Measurements from ENCODE around the gene ACSF2.
"Not testable (repeated sequence)": the region's sequence is repeated elsewhere in the genome, so short reads cannot be mapped to it uniquely, and the experiment has no call there.

The ACSF2 gene, protein sequence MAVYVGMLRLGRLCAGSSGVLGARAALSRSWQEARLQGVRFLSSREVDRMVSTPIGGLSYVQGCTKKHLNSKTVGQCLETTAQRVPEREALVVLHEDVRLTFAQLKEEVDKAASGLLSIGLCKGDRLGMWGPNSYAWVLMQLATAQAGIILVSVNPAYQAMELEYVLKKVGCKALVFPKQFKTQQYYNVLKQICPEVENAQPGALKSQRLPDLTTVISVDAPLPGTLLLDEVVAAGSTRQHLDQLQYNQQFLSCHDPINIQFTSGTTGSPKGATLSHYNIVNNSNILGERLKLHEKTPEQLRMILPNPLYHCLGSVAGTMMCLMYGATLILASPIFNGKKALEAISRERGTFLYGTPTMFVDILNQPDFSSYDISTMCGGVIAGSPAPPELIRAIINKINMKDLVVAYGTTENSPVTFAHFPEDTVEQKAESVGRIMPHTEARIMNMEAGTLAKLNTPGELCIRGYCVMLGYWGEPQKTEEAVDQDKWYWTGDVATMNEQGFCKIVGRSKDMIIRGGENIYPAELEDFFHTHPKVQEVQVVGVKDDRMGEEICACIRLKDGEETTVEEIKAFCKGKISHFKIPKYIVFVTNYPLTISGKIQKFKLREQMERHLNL

DNA sequence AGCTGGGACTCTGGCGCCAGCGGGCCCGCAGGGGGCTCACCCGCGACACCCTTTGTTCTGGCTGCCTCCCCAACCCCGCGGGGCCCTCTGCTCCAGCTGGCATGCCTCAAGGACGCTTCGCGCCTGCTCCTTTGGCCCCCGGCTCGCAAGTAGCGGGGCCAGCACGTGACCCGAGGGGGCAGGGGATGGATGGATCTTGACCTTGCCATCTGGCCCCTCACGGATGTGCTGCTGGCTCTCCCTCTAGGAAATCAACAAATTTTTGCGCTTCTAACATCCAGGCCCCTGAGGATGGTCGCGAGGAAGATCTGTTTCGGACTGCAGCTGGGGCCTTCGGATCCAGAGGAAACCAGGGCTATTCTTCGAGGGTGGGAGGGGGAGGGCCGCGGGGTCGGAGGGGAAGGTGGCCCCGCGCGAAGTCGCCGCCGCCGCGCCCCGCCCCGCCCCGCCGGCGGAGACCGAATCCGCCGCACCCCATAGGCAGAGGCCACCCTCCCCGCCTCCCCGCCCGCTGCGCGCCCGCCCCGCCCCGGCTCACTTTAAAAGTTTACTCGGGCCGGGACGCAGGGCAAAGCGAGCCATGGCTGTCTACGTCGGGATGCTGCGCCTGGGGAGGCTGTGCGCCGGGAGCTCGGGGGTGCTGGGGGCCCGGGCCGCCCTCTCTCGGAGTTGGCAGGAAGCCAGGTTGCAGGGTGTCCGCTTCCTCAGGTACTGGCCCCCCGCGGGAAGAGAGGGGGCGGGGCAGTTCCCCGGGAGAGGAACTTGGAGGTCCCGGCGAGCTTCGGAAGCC is at the start of gene ACSF2:
ACSF2 (plus strand) TSS at position 537 of the 790 bp plus-strand sequence; CDS start at position 581, 44 bp downstream.
- peak; percentile 97 for DNase-seq (ENCODE audit: low spot score)

DNA sequence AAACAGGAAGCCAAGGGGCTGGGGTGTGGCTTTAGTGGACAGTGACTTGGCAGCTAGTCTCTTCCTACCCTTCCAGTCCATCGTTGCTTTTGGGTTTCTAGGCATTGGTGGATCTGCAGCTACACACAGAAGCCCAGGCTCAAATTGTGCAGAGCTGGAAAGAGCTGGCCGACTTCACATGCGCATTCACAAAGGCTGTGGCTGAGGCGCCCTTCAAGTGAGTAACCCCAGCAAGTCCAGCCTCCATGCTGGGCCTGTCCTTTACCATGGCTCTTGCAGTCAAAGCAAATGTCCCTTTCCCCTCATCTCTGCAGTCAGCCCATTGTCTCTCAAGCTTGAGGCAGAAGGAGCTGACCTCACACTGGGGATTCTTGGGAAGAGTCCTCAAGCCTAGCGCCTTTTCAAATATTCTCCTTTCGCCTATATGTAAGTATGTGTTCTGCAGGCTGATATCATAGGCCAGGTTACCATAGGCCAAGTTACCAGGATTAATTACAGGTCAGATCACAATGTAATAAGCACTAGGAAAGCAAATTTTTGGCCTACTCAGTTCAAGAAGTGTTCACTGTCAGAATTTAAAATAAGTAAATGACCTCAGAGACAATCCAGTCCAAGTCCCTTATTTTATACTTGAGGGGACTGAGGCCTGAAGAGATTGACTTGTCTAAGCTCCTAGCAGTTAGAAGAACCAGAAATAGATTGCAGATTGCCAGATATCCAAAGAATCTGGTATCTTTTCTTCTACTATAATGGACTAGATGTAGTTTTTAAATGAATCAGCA is 46.5 kb upstream of the ACSF2 start:
- DNase-seq (ENCODE audit: low spot score) = no peak

DNA sequence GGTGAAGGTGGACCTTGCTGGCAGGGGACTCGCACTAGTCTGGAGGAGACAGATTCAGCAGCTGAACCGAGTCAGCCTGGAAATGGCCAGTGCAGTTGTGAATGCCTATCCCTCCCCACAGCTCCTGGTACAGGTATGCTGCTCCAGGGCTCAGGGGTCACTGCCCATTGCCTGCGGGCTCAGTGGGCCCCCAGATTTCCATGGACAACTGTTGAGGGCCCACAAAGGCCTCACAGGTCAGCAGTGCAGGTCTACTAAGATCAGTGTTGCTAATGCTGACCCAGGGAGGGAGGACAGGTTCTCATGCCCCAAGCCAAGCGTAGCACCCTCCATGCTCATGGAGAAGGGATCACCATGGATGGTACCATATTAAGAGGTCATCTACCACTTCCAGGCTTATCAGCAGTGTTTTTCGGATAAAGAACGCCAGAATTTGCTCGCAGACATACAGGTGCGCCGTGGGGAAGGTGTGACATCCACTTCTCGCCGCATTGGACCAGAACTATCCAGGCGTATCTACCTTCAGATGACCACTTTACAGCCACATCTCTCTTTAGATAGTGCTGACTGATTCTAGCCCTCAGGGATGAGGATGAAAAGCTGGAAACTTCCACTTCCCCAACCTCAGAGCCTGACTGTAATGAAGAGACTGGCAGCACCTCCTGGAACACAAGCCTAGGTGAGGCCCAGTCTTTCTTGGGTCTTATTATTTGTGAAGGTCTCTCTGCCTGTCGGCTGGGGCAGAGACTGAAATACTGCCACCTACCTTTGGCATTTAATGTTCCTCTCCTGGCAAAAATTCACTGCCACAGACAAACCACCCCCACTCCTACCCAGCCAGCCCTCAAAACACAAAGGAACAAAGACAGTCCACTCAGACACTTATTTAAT is 45.4 kb upstream of the ACSF2 start:
- no peak for DNase-seq (ENCODE audit: low spot score)

DNA sequence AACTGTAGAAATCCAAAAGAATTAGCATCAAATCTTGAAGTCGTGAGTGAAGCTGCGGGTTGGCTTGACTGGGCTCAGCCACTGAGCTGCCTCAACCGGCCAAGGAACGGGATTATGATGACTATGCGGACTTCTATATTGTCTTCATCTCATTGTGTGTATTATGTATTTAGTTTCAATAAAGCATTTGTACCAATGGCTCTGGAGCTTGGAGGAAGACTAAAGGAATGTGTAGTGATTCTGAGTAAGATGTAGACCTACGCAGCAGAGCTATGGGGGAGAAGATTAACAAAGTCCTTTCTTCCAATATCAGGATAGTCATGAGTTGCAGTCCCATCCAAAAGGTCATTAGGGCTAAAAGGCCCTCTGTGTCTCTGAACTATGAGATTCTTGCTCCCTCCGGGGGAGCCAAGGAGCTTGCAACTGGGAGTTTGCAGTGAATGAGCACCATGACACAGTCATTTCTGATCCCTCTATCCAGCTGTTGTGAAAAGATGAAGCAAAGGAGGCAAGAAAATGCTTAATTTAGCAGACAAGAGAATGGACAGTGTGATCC is 44.7 kb upstream of the ACSF2 start:
- DNase-seq (ENCODE audit: low spot score) = no peak

DNA sequence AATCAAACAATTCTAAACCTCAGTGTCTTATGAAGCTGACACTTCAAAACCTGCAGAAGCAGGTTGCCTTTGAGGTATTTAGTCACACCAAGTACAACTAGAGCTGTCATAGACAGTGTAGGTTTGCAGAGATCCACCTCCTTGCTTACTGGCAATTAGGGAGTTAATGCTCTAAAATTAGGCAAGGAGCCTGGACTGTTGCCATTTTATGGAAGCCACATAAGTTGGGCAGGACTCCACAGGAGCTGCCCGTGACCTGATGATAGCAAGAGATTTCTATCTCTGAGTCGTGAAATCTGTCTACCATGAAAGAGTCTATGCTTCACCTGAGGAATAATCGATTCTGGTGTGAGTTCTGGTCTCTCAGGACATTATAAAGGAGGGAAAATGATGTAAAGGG is 44.1 kb upstream of the ACSF2 start:
- no peak for DNase-seq (ENCODE audit: low spot score)

DNA sequence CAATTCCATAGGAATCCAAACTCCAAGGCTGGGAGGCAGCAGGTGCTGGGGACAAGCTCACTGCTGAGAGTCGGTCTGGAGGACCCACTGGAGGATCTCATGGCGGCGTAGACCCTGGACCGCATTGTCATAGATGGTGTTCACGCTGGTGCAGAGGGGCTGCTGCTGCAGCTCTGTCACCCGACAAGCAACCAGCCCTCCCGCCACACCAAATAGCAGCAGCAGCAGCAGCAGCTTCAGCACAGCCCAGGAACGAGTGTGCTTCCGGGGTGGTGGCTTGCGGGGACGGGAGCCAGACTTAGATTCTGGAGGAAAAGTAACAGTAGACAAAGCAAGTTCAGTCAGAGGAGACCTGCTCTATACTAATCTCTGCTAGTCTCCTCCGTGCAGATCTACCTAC is 43.1 kb upstream of the ACSF2 start:
- DNase-seq (ENCODE audit: low spot score) = no peak

DNA sequence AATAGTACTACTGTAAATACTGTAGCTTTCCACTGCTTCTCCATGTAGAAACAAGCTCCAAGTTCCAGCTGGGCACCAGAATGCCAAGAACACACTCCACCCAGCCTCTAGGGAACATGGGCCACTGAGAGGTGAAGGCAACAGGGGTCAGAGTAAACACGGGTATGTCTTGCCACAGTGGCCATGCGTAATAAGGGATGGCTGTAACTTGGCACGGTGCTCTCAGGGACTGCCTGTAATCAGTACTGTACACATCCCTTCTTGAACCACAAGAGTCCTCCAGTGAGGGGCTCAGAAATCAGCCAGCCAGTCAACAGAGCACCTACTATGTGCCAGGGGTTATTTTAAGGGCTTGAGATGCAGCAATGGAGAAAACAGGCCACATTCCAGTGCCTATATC is 39.5 kb upstream of the ACSF2 start:
- DNase-seq (ENCODE audit: low spot score) = no peak

DNA sequence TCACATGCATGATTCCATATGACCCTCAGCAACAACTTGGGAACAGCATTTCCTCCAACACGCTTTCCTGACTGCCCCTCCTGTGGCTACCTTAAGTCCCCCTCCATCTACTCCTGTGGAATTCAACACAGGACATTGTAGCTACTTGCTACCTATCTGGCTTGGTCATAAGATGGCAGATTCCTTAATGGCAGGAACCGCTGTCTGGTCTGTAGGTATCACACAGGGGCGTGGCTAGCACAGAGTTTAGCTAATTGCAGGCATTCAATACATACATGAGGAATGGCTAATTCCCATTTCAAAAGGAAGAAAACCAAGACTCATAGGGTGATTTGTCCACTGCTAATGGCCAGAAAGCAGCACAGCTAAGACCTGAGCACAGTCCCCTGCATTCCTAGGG is 37.3 kb upstream of the ACSF2 start:
- DNase-seq (ENCODE audit: low spot score) = no peak

DNA sequence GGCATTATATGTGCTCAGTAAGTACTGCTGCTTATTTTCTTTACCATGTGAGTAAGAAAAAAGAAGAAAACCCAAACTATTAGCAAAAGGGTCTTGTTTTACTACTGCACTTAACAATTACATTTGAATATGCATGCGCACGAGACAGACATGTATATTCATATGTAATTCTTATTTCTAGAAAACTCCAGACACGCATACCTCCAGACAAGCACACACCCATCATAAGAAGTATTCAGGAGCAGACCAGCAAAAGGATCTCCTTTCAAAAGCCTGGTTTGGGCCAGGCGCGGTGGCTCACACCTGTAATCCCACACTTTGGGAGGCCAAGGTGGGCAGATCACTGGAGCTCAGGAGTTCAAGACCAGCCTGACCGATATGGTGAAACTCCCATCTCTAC is 36.5 kb upstream of the ACSF2 start:
- DNase-seq (ENCODE audit: low spot score) = no peak

DNA sequence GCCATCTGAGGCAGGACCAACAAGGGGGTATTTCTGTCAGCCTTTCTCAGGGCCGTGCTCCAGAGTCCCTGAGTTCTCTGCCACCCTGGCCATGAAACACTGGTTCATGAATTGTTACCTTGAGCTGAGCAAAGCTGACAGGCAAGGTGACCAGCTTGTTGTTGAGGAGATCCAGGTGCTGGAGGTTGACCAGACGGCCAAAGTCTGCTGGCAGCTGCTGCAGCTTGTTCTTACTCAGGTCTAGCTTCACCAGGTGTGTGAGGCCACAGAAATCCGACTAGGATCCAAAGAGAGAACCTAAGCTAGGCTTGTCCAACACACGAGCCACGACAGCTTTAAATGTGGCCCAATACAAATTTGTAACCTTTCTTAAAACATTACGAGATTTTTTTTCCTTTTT is 33.4 kb upstream of the ACSF2 start:
- peak; percentile 0 for DNase-seq (ENCODE audit: low spot score)

DNA sequence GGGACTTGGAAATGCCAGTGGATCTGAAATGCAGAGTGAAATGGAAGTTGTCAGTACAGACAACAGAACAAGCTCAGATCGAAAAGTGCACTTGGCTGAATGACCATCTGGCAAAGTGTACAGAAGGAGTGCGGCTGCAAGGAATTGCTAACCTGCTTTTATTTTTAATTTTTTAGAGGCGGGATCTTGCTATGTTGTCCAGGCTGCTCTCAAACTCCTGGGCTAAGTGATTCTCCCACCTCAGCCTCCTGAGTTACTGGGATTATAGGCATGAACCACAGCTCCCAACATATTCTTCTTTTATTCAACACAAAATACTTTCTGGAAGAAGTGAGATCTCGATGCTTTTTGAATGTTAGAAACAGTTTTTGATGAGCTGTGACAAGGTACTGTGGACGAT is 32.3 kb upstream of the ACSF2 start:
- peak; percentile 0 for DNase-seq (ENCODE audit: low spot score)

DNA sequence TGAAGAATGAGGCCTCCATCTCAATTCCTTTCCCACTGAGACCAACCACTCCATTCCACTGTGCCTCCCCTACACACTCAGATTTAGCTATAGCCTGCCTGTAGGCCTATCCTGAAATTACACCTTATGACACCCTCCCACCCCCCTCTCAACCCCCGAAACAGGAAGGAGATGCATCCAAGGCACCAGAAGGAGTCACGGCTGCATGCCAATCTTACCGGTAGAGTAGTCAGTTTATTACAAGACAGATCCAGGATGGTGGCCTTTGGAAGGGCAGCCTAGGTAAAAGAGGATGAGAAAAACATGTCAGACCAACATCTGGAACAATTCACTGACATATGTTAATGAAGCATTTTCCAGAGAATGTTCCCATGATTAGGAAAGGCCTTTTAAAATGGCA is 31.3 kb upstream of the ACSF2 start:
- DNase-seq (ENCODE audit: low spot score) = peak; percentile 5

DNA sequence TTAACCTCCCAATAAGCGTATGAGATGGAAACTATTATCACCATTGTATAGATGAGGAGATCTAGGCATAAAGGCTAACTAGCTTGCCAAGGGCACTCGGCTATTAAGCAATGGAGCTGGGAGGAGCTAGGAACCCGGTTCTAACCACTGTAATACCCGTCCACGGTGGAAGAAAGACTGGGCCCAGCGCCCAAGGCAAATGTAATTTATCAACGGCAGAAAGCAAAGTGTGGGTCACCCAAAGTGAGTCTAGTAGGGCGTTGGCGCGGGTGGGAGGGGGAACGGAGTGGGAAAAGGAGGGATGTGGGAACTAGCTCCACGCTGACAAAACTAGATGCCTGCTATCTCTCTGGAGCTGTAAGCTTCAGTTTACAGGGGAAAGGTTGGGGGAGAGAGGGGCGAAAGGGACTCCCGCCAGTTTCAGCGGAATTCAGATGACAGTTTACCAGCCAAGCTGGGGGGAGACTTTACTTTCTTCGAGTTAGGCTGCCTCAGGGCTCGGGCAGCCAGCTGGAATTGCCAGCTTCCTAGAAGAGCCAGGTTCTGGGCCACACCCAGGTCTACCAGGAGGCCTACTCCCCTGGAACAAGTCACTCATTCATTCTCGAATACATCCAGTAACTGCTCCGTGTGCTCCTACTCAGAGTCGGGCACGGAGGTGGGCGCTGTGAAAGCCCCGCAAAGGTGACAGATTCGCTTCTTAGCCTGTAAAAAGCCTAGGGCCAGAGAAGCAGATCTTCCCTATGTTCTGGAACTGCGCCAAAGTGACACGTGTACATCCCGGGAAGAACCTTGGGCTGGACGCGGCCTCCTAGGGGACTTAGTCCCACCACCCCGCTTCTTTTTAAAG is 29.5 kb upstream of the ACSF2 start:
- peak; percentile 77 for DNase-seq (ENCODE audit: low spot score)

DNA sequence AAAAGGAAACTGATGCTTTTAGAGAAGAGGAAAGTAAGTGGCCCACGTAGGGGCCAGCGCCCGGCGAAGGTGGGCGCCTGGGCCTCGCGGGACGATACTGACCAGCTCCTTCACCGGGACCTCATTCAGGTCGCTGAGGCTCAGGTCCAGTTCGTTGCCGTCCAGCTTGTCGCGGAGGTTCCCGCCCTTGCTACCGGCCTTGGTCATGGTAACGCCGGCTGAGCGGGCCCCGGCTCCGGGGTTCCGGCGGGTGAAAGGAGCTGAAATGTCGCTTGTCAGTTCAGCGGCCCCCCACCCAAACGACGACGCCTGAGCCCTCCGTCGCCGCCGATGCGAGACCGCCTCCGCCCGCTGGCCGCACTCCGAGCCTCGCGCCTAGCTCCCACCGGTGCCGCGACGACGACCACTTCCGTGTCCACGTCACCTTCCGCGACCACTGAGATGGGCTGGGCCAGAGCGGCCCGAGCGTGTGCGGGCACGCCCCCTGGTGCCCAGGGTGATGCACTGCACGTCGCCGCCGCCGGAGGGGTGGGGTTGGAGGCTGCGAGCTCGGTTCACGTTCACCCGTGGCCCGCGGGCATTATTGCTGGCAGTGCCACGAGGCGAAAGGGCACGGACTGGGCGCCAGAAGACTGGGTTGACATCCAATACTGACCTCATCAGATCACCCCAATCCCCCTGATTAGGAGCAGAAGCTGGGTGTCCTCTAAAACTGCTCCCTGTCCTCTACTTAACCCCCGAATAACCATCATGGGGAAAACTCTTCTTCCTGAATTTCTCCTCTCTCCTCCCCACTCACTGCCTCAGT is 28.7 kb upstream of the ACSF2 start, which contains the start of gene LRRC59:
LRRC59 (minus strand) TSS at position 413 of the 808 bp plus-strand sequence; CDS start at position 207, 206 bp downstream.
- DNase-seq (ENCODE audit: low spot score) = peak; percentile 96

DNA sequence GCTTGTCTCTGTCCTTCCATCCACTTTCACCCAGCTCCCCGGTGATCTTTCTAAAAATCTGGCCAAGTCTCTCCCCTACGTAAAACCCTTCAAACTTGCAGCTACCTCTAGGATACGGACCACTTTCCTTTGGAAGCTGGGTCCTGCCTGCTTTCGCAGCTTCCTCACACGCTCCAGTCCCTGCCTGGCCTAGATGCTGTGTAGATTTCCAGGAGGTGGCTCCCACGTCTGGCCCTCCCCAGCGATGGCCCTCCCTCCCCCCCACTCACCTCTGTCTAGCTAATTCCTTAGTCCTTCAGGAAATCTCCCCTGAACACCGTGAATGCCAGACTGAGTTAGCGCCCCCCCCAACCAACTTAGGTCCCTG is 28.1 kb upstream of the ACSF2 start:
- DNase-seq (ENCODE audit: low spot score) = peak; percentile 6

DNA sequence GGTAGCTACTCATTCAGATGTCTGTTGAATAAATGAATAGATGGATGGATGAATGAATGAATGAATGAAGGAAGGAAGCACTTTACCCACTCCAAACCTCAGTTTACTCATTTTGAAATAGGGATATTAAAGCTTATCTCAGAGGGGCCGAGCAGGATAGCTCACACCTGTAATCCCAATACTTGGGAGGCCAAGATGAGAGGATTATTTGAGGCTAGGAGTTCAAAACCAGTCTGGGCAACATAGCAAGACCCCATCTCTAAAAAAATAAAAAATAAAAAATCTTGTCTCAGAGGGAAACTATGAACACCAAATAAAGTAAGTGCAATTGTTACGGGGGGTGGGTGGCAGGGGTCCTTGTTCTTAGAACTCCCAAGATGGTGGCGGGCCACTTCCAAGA is 27.3 kb upstream of the ACSF2 start:
- DNase-seq (ENCODE audit: low spot score) = not testable (repeated sequence)

DNA sequence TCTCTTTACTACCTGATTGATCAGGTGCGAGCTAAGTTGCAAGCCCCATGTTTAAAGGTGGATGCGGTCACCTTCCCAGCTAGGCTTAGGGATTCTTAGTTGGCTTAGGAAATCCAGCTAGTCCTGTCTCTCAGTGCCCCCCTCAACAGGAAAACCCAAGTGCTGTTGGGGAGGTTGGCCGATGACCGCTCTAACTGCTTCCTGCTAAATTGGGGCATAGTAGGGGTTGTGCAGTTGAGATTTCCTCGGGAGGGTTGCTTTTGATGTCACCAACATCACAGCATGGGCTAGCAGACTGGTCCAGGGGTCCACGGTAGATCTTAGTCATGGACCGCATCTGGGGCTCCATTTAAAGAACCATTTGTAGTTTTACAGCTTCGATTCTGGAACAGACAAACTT is 26.4 kb upstream of the ACSF2 start:
- DNase-seq (ENCODE audit: low spot score) = not testable (repeated sequence)

DNA sequence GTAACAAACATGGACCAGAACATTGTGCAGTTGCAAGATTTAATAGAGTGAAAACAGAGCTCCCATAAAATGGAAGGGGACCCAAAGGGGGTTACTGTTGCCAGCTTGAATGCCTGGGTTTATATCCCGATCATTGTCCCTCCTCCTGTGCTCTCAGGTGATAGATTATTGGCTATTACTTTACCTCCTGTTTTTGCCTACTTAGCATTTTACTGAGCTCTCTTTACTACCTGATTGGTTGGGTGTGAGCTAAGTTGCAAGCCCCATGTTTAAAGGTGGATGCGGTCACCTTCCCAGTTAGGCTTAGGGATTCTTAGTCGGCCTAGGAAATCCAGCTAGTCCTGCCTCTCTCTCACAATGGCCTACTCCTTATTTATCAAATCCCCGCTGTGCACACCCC is 20.7 kb upstream of the ACSF2 start:
- DNase-seq (ENCODE audit: low spot score) = not testable (repeated sequence)

DNA sequence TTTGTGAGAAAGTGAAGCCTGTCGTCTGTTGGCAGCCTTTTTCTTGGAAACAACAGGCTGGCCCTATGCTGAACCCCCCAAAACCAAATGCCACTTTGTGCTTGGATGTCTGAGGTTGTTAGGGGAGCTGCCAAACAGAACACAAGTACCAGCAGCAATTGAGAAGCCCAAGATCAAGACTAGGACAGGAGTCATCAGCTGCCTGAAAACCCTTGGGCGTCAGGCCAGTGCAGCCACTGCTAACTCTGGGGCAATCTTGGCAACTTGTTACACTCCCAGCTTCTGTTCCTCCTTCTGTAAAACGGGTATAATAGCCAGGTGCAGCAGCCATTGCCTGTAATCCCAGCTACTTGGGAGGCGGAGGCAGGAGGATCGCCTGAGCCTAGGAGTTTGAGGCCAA is 19.4 kb upstream of the ACSF2 start:
- no peak for DNase-seq (ENCODE audit: low spot score)

Measured in GM03348 (cell line).